HG03025 (cell line): Measurements from ENCODE around the gene AFAP1L2.
"Not testable (repeated sequence)": the region's sequence is repeated elsewhere in the genome, so short reads cannot be mapped to it uniquely, and the experiment has no call there.

Experiments used
- ATAC-seq: cut with Tn5 transposase; IDR thresholded peaks from one replicate; pipeline ENCODE4 v1.9.1; 2021; ENCODE audit warnings: mild to moderate bottlenecking, moderate library complexity; ENCODE audit not compliant: unreplicated experiment, low FRiP score

AFAP1L2 gene

DNA sequence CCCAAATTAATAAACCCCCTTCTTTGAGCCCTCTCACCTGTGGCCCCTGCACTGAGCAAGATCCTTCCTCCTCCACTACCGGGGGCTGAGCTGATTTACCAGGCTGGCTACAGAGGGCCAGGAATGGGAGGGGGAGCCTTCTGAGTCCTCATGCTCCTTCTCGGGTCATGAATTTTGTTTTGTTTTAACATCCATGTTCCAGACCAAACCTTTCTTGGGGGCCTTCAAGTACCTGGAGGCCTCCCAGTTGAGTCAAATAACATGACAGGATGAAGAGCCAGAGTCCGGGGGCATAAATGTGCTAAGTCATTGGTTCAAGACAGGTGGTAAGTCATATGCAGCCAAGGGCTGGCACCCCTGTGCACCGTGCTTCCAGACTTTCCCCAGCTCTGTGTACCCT is 39.6 kb downstream of the AFAP1L2 start:
- no peak for ATAC-seq

DNA sequence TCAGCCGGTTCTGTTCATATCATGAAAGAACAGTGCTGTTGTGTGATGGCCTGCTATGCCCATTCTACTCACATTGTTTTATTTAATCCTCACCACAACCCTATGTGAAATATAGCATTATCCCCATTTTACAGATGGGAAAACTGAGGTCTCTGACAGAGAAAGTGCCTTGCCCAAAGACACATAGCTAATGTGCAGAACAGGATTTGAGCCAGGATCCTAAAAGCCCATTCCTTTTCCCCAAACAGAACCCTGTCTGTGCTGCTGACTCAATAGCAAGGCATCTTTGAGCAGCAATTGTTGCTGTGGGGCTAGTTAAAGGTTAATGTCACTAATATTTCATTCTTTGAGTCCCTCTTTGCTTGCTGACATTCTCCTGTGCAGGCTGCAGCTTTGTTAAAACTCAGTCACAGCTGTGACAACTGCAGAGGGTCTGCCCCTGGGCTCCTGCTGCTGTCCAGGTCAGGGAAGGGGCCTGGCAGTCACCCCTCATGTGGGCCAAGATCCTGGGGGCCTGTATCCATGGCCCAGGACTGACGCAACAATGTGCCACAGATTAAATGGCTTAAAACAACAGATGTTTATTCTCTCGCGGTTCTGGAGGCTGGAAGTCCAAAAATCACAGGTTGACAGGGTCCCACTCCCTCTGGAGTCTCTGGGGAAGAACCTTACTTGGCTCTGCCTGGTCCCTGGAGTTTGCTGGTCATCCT is 40.4 kb downstream of the AFAP1L2 start:
- no peak for ATAC-seq

DNA sequence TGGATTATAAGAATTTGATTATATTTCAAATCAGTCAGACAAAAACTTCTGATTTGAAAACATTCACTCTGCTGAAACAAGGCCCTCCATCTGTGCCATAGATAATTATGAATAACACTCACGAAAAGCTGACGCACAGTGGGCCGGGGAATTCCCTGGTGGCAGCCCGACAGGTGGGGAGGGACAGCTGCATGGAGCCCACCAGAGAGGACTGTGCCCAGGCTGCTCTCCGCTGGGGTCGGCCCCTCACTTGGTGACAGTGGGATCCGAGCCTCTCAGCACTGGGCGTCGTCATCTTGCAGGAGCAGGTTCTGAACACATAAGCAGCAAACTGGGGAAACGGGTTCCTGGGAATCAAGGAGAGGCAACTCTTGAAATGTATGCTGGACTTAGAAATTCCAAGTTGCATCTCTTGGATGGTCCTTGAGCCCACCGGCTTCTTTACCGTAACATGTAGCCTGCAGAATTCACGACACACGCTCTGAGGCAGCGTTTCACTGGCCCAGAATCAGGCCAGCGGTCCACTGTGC is 41.4 kb downstream of the AFAP1L2 start:
- ATAC-seq: no peak

DNA sequence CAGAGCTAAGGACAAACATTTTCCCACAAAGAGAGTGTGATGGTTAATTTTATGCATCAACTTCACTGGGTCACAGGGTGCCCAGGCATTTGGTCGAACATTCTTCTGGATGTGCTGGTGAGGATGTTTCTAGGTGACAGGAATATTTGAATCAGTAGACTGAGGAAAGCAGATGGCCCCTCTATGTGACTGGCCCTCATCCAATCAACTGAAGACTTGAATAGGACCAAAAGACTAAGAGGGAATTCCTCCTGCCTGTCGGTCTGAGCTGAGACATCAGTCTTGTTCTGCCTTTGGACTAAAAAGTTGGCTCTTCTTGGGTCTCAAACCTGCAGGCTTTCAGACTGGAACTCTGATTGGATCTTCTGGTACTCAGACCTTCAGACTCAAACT is 44.4 kb downstream of the AFAP1L2 start:
- ATAC-seq: no peak

DNA sequence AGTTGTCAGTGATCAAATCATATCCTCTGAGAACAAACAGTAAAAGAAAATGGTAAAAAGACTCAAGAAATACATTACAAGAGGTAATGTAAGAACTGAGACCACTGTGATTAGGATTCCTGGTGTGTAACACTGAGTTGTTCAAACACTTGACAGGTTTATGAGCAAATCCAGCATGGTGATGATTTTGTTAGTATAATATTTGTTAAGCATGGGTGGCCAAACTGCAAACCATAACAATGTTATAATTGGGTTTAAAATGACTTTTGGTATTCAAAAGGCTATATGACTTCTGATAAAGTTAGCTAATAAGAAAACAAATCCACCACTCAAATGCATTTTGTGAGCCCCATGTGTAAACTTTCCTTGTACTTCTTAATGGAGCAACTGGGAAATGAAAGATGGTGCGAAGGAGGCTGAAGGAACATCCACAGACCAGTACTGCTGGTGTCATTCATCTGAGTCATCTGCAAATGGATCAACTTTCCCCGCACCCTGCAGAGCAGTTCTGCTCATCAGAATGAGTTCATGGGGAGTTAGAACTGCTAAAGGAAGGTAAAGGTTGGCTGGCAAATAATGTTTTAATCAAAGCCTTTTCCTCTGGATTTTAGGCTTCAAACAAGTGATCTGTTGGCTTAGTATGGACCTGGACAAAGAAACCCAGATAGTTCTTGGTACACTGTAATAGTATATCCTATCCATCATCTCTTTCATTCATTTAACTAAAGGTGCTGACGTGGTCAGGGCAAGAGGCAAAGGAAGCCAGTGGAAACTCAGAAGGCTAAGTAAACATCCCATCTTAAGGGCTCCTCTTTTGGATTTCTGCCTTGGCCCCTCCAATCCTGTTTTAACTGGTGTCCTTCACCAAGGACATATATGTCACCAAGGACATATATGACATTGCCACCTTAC is 45.0 kb downstream of the AFAP1L2 start:
- ATAC-seq: no peak

DNA sequence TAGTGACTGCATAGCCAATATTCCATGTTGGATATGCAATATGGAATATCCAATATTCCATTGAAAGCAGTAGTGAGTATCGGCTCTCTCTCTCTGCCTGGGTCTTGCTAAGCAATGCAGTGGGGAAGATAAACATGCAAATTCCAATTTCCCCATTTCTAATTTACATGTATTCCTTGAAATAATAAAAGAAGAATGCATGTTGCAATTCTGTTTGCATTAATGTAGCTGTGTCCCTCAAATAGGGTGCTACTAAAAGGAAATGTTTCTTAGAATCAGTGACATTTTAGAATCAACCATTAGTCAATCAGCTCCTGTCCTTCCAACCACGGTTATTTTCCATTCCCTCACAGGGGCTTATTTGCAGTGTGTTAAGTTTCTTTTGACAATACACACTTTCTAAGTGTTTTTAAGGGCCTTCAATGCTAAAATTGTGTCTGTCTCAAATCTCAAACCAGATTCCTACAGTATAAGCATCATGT is 46.7 kb downstream of the AFAP1L2 start:
- no peak for ATAC-seq

DNA sequence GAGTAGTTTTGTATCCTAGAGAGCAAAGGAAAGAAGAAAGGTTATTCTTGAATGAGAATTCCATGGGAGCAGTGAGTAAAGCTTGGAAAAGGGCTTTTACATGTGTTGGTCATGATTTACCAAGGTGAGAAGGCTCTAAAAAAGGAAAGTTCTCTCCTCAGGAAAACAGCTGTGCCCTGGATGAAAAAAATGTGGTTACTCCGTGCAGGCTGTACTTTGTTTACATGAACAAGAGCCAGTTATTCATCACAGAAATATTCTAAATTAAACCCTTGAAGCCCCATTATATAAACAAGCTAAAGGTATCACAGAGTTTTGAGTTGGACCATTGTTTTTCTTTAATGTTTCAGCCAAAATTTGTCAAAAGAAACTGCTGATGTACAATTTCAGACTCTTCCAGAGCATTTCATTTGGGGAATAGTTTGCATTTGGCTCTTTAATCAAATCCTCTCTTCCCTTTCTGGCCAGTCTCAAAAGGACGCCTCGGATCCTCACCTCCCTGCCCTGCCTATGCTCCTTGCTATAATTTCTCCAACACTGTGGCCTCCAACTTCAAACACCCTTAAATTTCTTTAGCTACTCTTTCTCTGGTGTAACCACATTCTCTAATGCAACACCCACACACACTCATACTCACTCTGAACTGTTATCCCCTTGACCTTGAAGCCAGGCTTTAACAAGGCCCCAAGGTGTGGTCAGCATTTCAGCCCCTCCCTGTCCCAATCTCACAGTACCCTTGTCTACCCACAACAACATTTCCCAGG is 47.4 kb downstream of the AFAP1L2 start:
- no peak for ATAC-seq

DNA sequence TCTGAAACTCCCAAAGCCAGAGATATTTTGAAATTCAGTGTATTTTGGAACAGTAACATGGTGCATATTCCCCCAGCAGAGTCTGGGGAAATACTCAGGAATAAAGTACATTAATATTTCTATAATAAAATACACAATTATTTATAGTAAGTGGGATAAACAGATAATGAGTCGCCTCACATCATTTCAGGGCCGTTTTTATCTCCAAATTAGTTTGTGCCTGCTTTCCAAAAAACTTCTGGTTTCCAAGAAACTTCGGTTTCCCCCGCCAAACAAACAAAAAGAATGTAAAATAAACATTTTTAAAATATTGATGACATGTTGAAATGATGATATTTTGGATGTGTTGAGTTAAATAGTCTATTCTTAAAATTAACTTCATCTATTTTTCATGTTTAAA is 48.2 kb downstream of the AFAP1L2 start:
- ATAC-seq: no peak

DNA sequence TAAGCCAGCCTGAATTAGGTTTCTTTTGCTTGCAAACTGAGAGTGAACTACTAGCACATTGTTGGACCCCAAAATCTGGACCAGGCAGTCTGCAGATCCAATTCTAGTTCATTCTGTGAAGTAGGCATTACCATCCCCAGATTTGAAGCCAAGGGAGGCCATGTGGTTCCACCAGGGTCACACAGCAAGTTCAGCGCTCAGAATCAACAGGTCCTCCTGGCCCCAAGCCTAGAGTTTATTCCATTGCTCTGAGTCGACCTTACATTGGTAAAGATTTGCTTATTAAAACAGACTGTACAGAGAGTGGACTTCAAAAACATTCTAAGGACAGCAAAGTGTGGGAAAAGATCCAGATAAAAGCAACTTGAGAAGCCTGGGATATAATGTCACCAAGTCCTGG is 50.9 kb downstream of the AFAP1L2 start:
- ATAC-seq: no peak

DNA sequence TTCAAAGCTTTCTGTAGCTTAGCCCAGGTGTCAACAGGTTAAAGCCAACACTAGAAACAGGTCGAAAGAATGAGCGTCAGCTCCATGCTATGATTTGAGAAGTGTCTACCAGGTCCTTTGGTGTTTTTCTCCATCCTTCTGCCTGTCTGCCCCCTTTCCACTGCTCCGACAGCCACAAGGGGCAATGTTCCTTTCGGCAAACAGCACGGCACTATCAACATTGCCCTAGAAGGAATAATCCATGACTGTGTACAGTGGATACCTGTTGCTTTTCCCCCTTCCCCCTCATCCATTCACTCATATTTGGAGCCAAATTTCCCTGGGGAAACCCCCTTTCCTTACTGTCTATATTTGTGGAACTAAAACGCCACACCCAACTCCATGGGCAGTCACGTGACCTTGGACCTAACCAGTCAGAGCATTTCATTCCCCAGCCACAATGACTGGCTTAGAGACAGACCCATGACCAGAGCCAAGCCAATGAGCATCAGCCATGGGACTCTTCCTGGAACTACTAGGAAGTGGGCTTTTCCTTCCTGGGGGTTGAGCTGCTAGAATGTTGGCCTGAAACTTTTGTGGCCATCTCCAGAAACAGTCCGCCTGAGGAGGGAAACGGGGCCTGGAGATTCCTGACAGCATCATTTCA is 51.5 kb downstream of the AFAP1L2 start:
- ATAC-seq: no peak

DNA sequence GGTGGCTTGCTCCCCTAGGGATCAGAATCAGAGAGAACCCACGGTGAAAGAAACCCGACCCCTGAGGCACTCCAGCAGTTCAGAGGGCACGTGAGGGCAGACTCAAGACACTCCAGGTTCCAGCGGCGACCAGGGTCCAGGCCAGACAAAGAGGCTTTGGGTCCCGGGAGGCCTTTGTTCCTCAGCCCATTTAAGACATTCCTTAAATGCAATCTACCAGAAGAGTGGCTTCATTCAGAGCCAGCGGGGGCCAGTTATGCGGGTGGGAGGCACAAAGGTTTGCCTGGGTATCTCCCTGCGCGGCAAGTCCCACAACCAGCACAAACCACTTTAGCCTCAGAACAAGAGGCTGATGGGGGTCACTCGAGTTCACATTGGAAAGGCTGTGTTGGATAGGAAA is 53.6 kb downstream of the AFAP1L2 start:
- no peak for ATAC-seq

DNA sequence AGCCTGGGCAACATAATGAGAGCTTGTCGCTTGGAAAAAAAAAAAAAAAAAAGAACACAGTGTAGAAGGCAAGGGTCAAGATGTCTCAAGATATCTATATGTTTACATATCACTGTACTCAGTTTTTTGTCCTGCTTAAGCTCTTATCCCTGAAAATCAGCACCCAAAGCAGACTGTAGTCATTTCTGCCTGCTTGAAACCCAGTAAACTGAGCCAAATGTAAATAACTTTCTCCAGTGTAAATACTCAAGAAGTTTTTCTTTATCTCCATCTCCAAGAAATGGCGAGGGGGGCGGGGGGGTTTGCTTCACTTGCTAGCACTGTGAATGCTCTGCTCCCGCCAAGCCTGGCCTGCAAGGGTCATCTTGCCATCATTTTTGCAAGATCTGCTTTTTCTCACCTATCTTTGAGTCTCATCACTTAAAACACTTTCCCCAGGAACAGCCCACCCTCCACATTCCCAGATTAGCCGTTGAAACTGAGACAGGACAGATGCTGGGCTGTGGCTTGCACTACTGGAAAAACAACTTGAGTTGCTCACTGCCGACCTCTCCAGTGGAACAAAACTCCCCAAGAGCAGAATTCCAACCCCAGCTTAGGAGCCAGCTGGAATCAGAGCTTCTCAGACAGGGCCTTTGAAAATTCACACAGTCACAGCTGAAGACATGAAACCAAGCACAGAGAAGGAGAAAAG is 54.6 kb downstream of the AFAP1L2 start:
- no peak for ATAC-seq

DNA sequence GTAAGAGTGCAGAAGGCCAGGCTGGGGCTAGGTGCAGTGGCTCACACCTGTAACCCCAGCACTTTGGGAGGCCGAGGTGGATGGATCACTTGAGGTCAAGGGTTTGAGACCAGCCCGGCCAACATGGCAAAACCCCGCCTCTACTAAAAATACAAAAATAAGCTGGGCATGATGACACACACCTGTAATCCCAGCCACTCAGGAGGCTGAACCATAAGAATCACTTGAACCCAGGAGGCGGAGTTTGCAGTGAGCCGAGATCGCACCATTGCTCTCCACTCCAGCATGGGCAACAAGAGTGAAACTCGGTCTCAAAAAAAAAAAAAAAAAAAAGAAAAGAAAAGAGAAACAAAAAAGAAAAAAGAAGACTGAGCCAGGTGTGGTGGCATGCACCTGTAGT is 55.2 kb downstream of the AFAP1L2 start:
- not testable (repeated sequence) for ATAC-seq

DNA sequence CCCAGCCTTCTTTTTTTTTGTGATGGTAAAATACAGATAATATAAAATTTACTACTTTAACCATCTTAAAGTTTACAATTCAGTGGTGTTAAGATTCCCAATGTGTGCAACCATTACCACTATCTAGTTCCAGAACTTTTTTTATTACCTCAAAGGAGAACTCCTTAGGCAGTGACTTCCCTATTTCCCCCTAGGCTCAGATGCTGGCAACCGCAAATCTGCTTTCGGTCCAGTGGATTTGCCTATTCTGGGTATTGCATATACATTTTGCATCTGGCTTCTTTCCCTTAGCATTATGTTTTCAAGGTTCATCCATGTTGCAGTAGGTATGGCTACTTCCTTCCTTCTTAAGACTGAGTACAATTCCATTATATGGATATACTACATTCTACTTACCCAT is 56.5 kb downstream of the AFAP1L2 start:
- ATAC-seq: no peak

DNA sequence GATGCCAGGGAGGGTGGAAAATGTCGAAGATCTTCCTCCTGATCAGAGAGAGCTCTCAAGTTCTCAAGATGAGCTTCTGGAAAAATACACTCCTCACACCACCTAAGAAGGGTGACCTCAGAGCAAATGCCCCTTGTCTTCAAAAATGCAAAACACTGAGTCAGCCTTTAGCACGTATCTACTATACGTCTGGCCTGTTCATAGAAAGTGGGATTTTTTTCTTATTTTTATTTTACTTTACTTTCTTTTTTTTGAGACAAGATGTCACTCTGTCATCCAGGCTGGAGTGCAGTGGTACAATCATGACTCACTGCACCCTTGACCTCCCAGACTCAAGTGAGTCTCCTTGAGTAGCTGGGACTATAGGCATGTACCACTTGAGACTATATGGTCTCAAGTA is 57.1 kb downstream of the AFAP1L2 start:
- ATAC-seq: no peak

DNA sequence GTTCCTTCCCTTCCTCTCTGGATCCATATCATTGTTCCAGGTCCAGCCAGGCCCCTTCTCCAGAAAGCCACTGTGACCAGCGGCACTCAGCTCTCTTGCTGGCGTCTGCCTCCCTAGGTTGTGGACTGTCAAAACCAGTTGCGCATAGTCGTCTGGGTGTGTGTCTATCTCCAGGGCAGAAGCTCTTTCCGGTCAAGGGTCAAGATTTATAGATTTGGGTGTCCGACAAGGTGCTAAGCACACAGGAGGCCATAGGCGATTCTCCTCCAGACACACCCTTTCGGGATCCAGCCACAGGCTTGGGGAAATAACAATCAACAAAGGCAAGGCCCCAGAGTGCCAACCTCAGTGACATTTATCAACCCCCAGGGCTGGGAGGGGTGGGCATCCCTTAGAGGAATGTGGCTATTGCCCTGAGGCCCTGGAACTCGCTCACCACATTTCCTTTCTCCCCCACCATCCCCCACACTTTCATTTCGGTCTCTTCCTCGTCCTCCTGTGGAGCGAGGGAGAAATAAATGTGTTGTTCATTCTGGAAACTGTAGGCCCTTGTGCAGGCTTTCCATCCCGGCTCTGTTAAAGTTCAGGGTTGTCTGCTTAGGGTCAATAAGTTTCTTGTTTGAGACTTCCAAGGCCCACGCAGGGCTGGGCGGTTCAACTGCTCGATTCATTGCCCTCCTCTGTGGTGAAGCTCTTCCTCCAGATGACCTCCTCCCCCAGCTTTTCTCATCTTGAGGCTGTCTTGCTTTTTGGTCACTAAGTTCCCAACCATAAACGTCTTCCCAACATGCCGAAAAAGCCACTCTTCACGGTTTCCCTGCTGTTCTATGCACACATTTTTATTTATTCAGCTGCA is 57.9 kb downstream of the AFAP1L2 start:
- no peak for ATAC-seq

DNA sequence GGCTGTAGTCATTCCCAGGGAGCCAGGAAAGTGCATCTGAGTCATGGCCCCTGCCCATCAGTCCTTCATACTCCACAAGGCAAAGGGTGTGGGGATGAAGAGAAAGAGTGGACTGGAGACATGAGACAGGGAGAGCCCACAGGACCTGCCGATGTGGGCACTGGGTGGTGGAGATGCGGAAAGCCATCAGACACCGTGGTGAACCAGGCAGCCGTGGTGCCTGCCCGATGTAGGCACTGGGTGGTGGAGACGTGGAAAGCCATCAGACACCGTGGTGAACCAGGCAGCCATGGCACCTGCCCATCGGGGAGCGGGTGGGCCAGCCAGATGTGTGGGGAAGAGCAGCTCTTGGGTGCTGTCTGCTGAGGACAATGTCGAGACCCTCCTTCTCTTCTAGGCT is 58.6 kb downstream of the AFAP1L2 start:
- ATAC-seq: no peak

DNA sequence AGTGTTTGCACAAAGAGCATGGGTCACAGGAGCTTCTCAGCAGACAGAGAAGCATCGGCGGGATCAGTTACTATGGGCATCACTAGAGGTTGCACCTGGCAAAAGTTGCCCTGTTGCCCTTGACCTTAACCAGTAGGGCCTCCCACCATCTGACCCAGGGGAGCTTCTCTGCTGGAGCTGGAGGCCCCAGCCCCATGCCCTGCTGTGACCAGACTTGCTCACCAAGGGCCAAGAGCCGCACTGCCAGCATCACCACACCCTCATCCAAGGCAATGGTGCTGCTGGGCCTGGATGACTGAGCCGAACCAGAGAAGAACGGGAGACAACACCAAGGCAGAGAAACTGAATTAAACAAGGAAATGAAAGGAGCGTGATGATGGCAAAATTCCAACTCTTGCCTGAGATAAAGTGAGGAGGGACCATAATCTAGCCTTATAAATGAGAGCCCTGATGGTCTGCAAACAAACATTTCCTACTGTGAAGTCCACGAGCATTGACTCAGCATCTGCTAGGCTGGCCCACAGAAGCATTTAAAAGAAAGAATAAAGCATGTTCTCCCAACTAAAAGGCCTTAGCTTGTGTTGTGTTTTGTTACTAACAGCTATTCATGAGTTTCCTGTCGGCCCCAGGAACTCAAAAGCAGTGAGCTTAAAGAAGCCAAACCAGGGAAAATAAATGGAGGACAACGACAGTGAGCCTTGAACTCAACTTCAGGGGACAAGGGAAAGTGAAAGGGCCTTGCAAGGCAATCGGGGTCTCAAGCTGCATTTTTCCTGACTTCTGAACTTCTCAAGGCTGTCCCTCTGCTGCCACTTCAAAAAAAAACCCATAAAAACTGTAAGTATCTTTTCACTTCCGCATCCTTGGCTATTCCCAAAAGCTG is 60.4 kb downstream of the AFAP1L2 start:
- ATAC-seq: no peak
